ENCODE data around the gene AGAP1.

DNA sequence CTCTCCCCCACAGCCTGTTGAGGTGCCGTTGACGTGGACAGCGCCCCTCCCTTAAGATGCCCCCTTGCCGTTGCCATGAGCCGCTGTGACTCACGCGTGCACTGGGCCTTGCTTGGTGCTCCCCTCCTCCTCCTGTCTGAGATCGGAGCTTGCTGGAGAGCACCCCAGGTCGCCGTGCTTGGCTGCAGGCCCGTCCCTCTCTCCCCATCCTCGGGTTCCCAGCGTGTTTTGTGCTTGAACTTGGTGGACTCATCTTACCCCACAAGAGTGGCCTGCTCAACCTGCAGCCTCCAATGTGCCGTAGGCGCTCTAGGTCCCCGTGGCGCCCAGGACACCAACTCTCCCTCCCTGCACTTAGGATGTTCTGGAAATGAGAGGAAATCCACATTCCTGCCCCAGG is 634.5 kb downstream of the AGAP1 start:
- TF ChIP-seq RFX5 (IDR thresholded peaks at IDR 0.05), result no peak
- TF ChIP-seq, protein P1, sequence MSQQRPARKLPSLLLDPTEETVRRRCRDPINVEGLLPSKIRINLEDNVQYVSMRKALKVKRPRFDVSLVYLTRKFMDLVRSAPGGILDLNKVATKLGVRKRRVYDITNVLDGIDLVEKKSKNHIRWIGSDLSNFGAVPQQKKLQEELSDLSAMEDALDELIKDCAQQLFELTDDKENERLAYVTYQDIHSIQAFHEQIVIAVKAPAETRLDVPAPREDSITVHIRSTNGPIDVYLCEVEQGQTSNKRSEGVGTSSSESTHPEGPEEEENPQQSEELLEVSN (IDR thresholded peaks at IDR 0.05; ENCODE audit: borderline replicate concordance, low read depth), result no peak
- TF ChIP-seq, protein P2, sequence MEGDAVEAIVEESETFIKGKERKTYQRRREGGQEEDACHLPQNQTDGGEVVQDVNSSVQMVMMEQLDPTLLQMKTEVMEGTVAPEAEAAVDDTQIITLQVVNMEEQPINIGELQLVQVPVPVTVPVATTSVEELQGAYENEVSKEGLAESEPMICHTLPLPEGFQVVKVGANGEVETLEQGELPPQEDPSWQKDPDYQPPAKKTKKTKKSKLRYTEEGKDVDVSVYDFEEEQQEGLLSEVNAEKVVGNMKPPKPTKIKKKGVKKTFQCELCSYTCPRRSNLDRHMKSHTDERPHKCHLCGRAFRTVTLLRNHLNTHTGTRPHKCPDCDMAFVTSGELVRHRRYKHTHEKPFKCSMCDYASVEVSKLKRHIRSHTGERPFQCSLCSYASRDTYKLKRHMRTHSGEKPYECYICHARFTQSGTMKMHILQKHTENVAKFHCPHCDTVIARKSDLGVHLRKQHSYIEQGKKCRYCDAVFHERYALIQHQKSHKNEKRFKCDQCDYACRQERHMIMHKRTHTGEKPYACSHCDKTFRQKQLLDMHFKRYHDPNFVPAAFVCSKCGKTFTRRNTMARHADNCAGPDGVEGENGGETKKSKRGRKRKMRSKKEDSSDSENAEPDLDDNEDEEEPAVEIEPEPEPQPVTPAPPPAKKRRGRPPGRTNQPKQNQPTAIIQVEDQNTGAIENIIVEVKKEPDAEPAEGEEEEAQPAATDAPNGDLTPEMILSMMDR (IDR thresholded peaks at IDR 0.05), result no peak
- TF ChIP-seq RCOR1 (IDR thresholded peaks at IDR 0.05; ENCODE audit: low read depth, low read length), result no peak
- no peak for TF ChIP-seq BHLHE40 (IDR thresholded peaks at IDR 0.05; ENCODE audit: low read depth, low read length)
- no peak for TF ChIP-seq SMC3 (IDR thresholded peaks at IDR 0.05)
- TF ChIP-seq POLR2A (IDR thresholded peaks at IDR 0.05; ENCODE audit: low read length), result no peak
- TF ChIP-seq RARB (CRISPR knock-in tag; IDR thresholded peaks at IDR 0.05), result no peak
- TF ChIP-seq JUNB (IDR thresholded peaks at IDR 0.05), result no peak
- TF ChIP-seq PHF8 (IDR thresholded peaks at IDR 0.05; ENCODE audit: borderline replicate concordance, low read depth), result no peak

Data from A549 (cell line).